ENCODE results near the gene TMA7B. TPM values are rescaled to one million over a fixed set of nuclear protein-coding genes. Genes with fewer than 3 reads are reported as not detected.

TMA7B gene
- total and polyA plus RNA-seq, 12 donors, result not detected

- Histone ChIP-seq H3K27ac (no peak overlapping the region), H3K4me1 (peaks cover 0 to 21% (median 8%) of the 10 kb centered on the region in 9 donors), H3K36me3 (no peaks in the 10 kb centered on the region), H3K4me3 (no peak overlapping the region), H3K27me3 (peaks cover 0 to 17% (median 0%) of the 10 kb centered on the region in 7 donors), H3K9me3 (no peaks in the 10 kb centered on the region)
- no peak for DNase-seq
- intact Hi-C loops (cut with DNase I), result no loop called here
- ATAC-seq, result no peak
- TF ChIP-seq, protein P1, sequence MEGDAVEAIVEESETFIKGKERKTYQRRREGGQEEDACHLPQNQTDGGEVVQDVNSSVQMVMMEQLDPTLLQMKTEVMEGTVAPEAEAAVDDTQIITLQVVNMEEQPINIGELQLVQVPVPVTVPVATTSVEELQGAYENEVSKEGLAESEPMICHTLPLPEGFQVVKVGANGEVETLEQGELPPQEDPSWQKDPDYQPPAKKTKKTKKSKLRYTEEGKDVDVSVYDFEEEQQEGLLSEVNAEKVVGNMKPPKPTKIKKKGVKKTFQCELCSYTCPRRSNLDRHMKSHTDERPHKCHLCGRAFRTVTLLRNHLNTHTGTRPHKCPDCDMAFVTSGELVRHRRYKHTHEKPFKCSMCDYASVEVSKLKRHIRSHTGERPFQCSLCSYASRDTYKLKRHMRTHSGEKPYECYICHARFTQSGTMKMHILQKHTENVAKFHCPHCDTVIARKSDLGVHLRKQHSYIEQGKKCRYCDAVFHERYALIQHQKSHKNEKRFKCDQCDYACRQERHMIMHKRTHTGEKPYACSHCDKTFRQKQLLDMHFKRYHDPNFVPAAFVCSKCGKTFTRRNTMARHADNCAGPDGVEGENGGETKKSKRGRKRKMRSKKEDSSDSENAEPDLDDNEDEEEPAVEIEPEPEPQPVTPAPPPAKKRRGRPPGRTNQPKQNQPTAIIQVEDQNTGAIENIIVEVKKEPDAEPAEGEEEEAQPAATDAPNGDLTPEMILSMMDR (IDR thresholded peaks at IDR 0.05), result no peak
- 83 to 84% methylated on average over 4 of the region's 4 CpGs for WGBS, 2 donors
These were observed 40.9 kb downstream of the TMA7B start for GRCh38 chr22:40001106-40001505.

GRCh38 chr22:40001800-40002577 is 41.8 kb downstream of the TMA7B start:
- Histone ChIP-seq H3K4me1 (peaks cover 0 to 21% (median 8%) of the 10 kb centered on the region in 9 donors), H3K27me3 (peaks cover 0 to 8% (median 0%) of the 10 kb centered on the region in 7 donors), H3K36me3 (no peaks in the 10 kb centered on the region), H3K27ac (no peak overlapping the region), H3K4me3 (no peak overlapping the region), H3K9me3 (no peaks in the 10 kb centered on the region)
- ATAC-seq (no peak), DNase-seq (no peak)
- TF ChIP-seq, protein P1 (IDR thresholded peaks at IDR 0.05), result no peak
- intact Hi-C loops (cut with DNase I), result loop anchor here in 1 of 10 donors (1.0 kb wide), 1 partner anchor 35 kb away; no protein-coding TSS in a partner anchor
- WGBS, 2 donors, result 66 to 72% methylated on average over 14 of the region's 14 CpGs

- intact Hi-C loops (cut with DNase I), result loop anchor here in 1 of 10 donors (1.0 kb wide), 1 partner anchor 36 kb away; no protein-coding TSS in a partner anchor
- no peak for ATAC-seq
- H3K4me1 ChIP-seq, result peaks cover 0 to 14% (median 4%) of the 10 kb centered on the region in 9 donors
These were observed 42.9 kb downstream of the TMA7B start for GRCh38 chr22:40002935-40003715.

DNA sequence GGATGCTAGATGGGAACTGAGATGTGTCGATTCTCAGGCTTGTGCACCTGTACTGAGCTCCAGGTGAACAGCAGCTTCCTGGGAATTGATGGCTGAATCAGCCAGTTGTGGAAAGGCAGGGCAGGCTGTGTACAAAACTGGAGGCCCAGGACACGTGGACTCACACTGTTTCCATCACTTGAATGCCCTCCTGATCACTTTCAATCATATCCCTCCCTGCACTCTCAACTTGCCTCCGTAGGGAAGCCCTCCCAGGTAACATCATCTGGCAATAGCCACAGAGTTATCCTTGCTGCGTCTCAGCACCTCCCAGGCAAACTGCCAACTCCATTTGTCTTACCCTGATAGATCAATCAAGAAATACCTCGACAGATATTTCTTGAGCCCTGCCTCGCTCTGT is 44.6 kb downstream of the TMA7B start:
- H3K27me3 ChIP-seq, result peaks cover 0 to 29% (median 19%) of the 10 kb centered on the region in 7 donors
- WGBS, 2 donors, result 69 to 76% methylated on average over 6 of the region's 6 CpGs
- TF ChIP-seq, protein P1 (IDR thresholded peaks at IDR 0.05), result no peak
- H3K4me1 ChIP-seq, result peaks cover 0 to 17% (median 0%) of the 10 kb centered on the region in 9 donors
- intact Hi-C loops (cut with DNase I), result loop anchor here in 1 of 10 donors (5.0 kb wide), 1 partner anchor 443 kb away; no protein-coding TSS in a partner anchor
- H3K9me3 ChIP-seq, result no peaks in the 10 kb centered on the region
- ATAC-seq (no peak), DNase-seq (no peak)
- no peak overlapping the region for H3K4me3 ChIP-seq
- H3K27ac ChIP-seq, result no peak overlapping the region
- no peaks in the 10 kb centered on the region for H3K36me3 ChIP-seq

More at GRCh38 chr22:40002935-40003715, 42.9 kb downstream of the TMA7B start:
- Histone ChIP-seq H3K36me3 (no peaks in the 10 kb centered on the region), H3K27ac (no peak overlapping the region), H3K27me3 (peaks cover 0 to 12% (median 4%) of the 10 kb centered on the region in 7 donors), H3K4me3 (no peak overlapping the region), H3K9me3 (no peaks in the 10 kb centered on the region)
- no peak for DNase-seq
- TF ChIP-seq, protein P1 (IDR thresholded peaks at IDR 0.05), result no peak
- 74 to 75% methylated on average over 6 of the region's 6 CpGs for WGBS, 2 donors

Measured in heart right ventricle (tissue), 16 donors.